ENCODE data around the gene MAP2K2. TPM values are rescaled to one million over a fixed set of nuclear protein-coding genes. Genes with fewer than 3 reads are reported as not detected.

MAP2K2 gene
- total RNA-seq, 1 donor from 2014 or later, result 116 TPM

- H3K27me3 ChIP-seq (ENCODE audit: control insufficient read depth, insufficient read depth, low read length), result no peaks in the 10 kb centered on the region
- H3K36me3 ChIP-seq (ENCODE audit: control insufficient read depth, insufficient read depth, low read length), result no peaks in the 10 kb centered on the region
- TF ChIP-seq CTCF (IDR thresholded peaks at IDR 0.05; ENCODE audit: insufficient read depth, low read length, severe bottlenecking), result no peak
- no peak overlapping the region for H3K4me3 ChIP-seq (ENCODE audit: low read depth, low read length)
- FAIRE-seq (no peak), DNase-seq (ENCODE audit: low read depth) (no peak)
Observed at GRCh38 chr19:4082172-4082571, 41.8 kb downstream of the MAP2K2 start.

DNA sequence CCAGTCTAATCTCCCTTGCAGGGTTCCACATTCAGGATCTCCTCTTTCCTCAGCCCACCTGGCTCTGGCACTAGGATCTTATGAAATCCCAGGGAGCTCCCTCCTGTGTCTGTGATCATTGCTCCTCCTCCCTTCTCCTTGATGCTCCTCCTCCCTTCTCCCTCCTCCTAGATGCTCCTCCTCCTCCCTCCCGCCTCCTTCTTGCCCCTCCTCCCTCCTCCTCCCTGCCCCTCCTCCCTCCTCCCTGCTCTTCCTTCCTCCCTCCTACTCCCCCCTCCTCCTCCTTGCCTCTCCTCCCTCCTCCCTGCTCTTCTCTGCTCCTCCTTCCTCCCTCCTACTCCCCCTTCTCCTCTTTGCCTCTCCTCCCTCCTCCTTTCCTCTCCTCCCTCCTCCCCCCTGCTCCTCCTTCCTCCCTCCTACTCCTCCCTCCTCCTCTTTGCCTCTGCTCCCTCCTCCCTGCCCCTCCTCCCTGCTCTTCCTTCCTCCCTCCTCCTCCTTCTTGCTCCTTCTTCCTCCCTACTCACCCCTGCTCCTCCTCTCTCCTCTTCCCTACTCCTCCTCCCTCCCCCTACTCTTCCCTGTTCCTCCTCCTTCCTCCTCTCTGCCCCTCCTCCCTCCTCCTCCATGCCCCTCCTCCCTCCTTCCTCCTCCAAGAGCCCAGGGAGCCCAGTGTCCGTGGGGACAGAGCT is 42.3 kb downstream of the MAP2K2 start:
- H3K36me3 ChIP-seq (ENCODE audit: control insufficient read depth, insufficient read depth, low read length), result no peaks in the 10 kb centered on the region
- no peaks in the 10 kb centered on the region for H3K27me3 ChIP-seq (ENCODE audit: control insufficient read depth, insufficient read depth, low read length)
- DNase-seq (ENCODE audit: low read depth) (no peak), FAIRE-seq (no peak)
- H3K4me3 ChIP-seq (ENCODE audit: low read depth, low read length), result no peak overlapping the region
- TF ChIP-seq CTCF (IDR thresholded peaks at IDR 0.05; ENCODE audit: insufficient read depth, low read length, severe bottlenecking), result no peak

DNA sequence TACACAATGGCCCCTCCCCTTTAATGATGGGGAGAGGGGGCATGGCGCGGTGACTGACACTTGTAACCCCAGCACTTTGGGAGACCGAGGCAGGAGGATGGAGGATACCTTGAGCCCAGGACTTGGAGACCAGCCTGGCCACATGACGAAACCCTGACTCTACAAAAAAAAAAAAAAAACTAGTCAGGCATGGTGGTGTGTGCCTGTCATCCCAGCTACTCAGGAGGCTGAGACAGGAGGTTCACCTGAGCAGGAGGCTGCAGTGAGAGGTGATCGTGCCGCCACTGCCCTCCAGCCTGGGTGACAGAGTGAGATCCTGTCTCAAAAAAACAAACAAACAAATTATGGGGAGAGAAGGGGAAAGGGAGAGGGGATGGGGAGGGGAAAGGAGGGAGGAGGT is 43.4 kb downstream of the MAP2K2 start:
- no peak for TF ChIP-seq CTCF (IDR thresholded peaks at IDR 0.05; ENCODE audit: insufficient read depth, low read length, severe bottlenecking)
- no peak for DNase-seq (ENCODE audit: low read depth)
- Histone ChIP-seq H3K27me3 (ENCODE audit: control insufficient read depth, insufficient read depth, low read length) (no peaks in the 10 kb centered on the region), H3K36me3 (ENCODE audit: control insufficient read depth, insufficient read depth, low read length) (no peaks in the 10 kb centered on the region), H3K4me3 (ENCODE audit: low read depth, low read length) (no peak overlapping the region)
- FAIRE-seq, result no peak

DNA sequence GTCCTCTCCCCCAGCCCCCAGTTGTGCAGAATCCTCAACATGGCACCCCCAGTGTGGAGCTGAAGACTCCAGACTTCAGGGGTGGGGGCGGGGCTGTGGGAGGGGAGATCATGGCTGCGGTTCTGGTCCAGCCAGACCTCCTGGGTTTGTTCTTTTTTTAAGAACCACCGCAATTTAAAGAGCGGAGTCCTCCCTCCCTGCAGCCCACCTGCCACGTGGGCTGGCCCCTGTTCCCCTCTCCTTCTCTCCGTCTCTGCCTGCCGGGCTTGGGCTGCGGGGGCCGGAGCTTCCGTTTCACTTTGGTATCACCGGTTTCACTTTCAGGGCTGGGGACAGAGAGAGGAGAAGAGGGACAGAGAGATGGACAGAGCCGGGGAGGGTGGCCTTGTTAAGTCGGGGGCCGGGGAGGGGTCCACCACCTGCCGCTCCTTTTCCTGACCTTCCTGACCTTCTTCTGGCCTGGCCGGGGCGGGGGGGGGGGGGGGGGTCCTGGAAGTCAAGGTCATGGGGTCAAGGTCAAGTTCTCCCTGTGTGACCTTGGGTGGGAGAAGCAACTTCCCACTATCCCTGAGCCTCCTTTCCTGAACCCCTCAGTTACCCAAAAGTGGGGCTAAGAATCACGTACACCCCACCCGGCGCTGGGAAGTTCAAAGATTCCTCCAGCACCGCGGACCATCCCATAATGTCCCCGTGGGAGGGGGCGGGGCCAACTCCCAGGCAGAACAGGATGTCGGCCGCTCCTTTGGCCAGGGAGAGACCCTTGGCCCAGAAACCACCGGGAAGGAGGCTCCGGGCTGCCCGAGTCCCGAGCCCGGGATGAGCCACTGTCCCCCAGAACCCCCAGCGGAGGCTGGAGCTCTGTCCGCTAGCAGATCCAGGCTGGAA is 45.9 kb downstream of the MAP2K2 start:
- no peak for FAIRE-seq
- TF ChIP-seq CTCF (IDR thresholded peaks at IDR 0.05; ENCODE audit: insufficient read depth, low read length, severe bottlenecking), result no peak
- Histone ChIP-seq H3K27me3 (ENCODE audit: control insufficient read depth, insufficient read depth, low read length) (no peaks in the 10 kb centered on the region), H3K36me3 (ENCODE audit: control insufficient read depth, insufficient read depth, low read length) (no peaks in the 10 kb centered on the region), H3K4me3 (ENCODE audit: low read depth, low read length) (peak overlapping the region; percentile 27)
- DNase-seq (ENCODE audit: low read depth), result no peak

DNA sequence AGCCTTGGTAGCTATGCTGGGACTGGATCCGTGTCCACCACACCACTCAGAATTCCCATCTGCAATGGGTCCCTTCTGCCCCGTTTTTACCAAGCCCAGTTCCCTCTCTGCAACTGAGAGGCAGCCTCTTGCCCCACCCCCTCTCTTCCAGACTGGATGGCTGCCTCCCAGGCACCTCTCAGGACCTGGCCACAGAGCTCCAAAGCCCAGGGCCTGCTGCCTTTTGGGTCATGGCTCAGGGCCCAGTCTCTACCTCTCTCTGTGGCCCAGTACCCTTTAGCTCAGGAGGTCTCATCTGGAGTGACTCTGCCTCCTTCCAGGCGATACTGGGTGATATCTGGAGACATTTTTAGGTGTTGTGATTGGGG is 46.9 kb downstream of the MAP2K2 start:
- H3K27me3 ChIP-seq (ENCODE audit: control insufficient read depth, insufficient read depth, low read length), result no peaks in the 10 kb centered on the region
- no peak overlapping the region for H3K4me3 ChIP-seq (ENCODE audit: low read depth, low read length)
- no peak for TF ChIP-seq CTCF (IDR thresholded peaks at IDR 0.05; ENCODE audit: insufficient read depth, low read length, severe bottlenecking)
- FAIRE-seq, result no peak
- no peaks in the 10 kb centered on the region for H3K36me3 ChIP-seq (ENCODE audit: control insufficient read depth, insufficient read depth, low read length)
- DNase-seq (ENCODE audit: low read depth), result no peak

Data from bronchial epithelial cell (primary cell).